Stomach (tissue), 4 donors: Measurements from ENCODE around the gene RCAN2.

ENCODE experiments used
- EP300 ChIP-seq: sonication (generic); formaldehyde crosslinking; IDR thresholded peaks from one replicate; pipeline ENCODE4 v1.6.1; 2017; ENCODE audit warnings: antibody characterized with exemption
- POLR2A ChIP-seq, 4 donors: fragments of 450-650 bp; IDR thresholded peaks; one replicate each; pipeline ENCODE4 v1.6.1; 2016; ENCODE audit warnings: antibody characterized with exemption in 4 of 4, control low read depth in 2 of 4, mild to moderate bottlenecking in 1 of 4, moderate library complexity in 1 of 4
- TF ChIP-seq, protein P1 (sequence below), 7 experiments: fragments of 450-650 bp in 4 of 7; fragments of 200-600 bp in 3 of 7; sonication (generic) in 3 of 7; IDR thresholded peaks; one replicate each; pipeline ENCODE4 v1.5.1; 2016 to 2019; ENCODE audit warnings: antibody characterized with exemption in 7 of 7, control low read depth in 2 of 7, mild to moderate bottlenecking in 1 of 7

- TF ChIP-seq, protein P1, sequence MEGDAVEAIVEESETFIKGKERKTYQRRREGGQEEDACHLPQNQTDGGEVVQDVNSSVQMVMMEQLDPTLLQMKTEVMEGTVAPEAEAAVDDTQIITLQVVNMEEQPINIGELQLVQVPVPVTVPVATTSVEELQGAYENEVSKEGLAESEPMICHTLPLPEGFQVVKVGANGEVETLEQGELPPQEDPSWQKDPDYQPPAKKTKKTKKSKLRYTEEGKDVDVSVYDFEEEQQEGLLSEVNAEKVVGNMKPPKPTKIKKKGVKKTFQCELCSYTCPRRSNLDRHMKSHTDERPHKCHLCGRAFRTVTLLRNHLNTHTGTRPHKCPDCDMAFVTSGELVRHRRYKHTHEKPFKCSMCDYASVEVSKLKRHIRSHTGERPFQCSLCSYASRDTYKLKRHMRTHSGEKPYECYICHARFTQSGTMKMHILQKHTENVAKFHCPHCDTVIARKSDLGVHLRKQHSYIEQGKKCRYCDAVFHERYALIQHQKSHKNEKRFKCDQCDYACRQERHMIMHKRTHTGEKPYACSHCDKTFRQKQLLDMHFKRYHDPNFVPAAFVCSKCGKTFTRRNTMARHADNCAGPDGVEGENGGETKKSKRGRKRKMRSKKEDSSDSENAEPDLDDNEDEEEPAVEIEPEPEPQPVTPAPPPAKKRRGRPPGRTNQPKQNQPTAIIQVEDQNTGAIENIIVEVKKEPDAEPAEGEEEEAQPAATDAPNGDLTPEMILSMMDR (IDR thresholded peaks at IDR 0.05): no peak
- TF ChIP-seq POLR2A (IDR thresholded peaks at IDR 0.05): no peak
- TF ChIP-seq EP300: no peak
Observed at GRCh38 chr6:46233129-46233528, 258.1 kb downstream of the RCAN2 start.
